GM12878 (cell line): ENCODE results near the gene PEX11B. TPM values are rescaled to one million over a fixed set of nuclear protein-coding genes. Genes with fewer than 3 reads are reported as not detected.

Experiments used
- ASH2L ChIP-seq: fragments of 300-600, 200-600 bp; sonication (generic); IDR thresholded peaks from 2 replicates; pipeline ENCODE4 v1.6.1; 2017; ENCODE audit warnings: low read depth, mild to moderate bottlenecking, borderline replicate concordance
- BMI1 ChIP-seq: fragments of 450-650 bp; IDR thresholded peaks from 2 replicates; pipeline ENCODE4 v1.6.1; 2016; ENCODE audit warnings: mild to moderate bottlenecking, moderate library complexity, borderline replicate concordance
- CHD4 ChIP-seq: fragments of 200-600 bp; sonication (generic); IDR thresholded peaks from 2 replicates; pipeline ENCODE4 v1.6.1; 2016; ENCODE audit warnings: mild to moderate bottlenecking
- EP300 ChIP-seq, 2 experiments: fragments of 150-350 bp in 1 of 2; IDR thresholded peaks; 2 replicates each; pipeline ENCODE4 v1.6.1; 2011 to 2012; ENCODE audit warnings: low read depth in 2 of 2, low read length in 2 of 2, borderline replicate concordance in 1 of 2, improper control_type of control experiment in 1 of 2, inconsistent platforms in 1 of 2; ENCODE audit not compliant: control insufficient read depth in 1 of 2
- JUND ChIP-seq: IDR thresholded peaks from 2 replicates; pipeline ENCODE4 v1.6.1; 2012; ENCODE audit warnings: low read depth, mild to moderate bottlenecking, low read length, improper control_type of control experiment, moderate library complexity
- LARP7 ChIP-seq: fragments of 450-650 bp; IDR thresholded peaks from 2 replicates; pipeline ENCODE4 v1.6.1; 2017; ENCODE audit warnings: mild to moderate bottlenecking
- MEF2A ChIP-seq: IDR thresholded peaks from 2 replicates; pipeline ENCODE4 v1.6.1; 2011; ENCODE audit warnings: low read depth, mild to moderate bottlenecking, low read length, moderate library complexity; ENCODE audit not compliant: insufficient read depth
- POLR2AphosphoS2 ChIP-seq: IDR thresholded peaks from 2 replicates; pipeline ENCODE4 v1.6.1; 2011; ENCODE audit warnings: low read depth, mild to moderate bottlenecking, low read length, improper control_type of control experiment, moderate library complexity
- polyA plus RNA-seq, 11 experiments: library from polyadenylated mRNA; depleted of rRNA in 4 of 11; unstranded in 6 of 11; stranded (reverse) in 5 of 11; fragments of >200 nt; fragmentation: Nextera tagmentation in 4 of 11; fragmentation: Illumina TruSeq in 1 of 11; extraction: Ambion mirVana in 4 of 11; extraction: Trizol in 1 of 11; gene quantifications; 1 replicate in 1 of 11; 2 replicates in 10 of 11; pipeline versions ENCODE4 v1.2.1 to v1.2.3, GENCODE V29; 2011 to 2016; ENCODE audit warnings: inconsistent platforms in 2 of 11, missing spikeins in 2 of 11, low read depth in 1 of 11
- total RNA-seq, 4 experiments: library from RNA; depleted of rRNA in 3 of 4; stranded (reverse); fragments of >200 nt in 3 of 4; fragmentation: Illumina TruSeq in 1 of 4; extraction: Trizol in 1 of 4; gene quantifications; 2 replicates each; pipeline versions ENCODE4 v1.2.1 to v1.2.3, GENCODE V29; 2013 to 2021
- TF ChIP-seq, protein P1 (sequence below): IDR thresholded peaks from 2 replicates; pipeline ENCODE4 v1.6.1; 2012; ENCODE audit warnings: improper control_type of control experiment, low read depth, low read length; ENCODE audit not compliant: insufficient replicate concordance
- TF ChIP-seq, protein P2 (sequence below): fragments of 450-650 bp; formaldehyde crosslinking; IDR thresholded peaks from 2 replicates; pipeline ENCODE4 v1.4.0; 2022; ENCODE audit warnings: mild to moderate bottlenecking, moderate library complexity

PEX11B gene
- total and polyA plus RNA-seq, 10 of the 15 experiments (the other 5 are each of a cell fraction or from before 2014, with no cell fraction given), result 24.9 to 129 (median 40.7) TPM

DNA sequence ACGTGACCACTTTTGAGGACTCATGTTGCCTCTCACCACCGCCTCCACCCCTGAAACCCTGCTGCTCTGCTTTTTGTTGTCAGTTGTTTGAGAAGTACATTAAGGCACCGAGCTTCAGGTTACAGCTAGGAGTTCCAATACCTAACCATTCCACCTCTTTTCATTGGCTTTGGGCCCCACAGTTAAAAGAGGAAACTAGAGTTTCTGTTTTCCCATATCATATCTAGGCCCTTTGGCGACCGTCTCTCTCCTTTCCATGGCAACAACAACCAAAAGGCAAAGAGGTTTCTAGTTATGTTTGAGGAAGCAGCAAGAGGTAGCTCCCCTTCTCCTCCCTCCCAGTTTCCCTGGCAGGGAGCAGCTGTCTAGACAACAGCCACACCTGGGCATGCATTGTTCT is 38.7 kb downstream of the PEX11B start (continued):
- TF ChIP-seq POLR2AphosphoS2 (no peak), BMI1 (no peak), MEF2A (no peak), ASH2L (no peak), LARP7 (no peak), CHD4 (no peak), EP300 (IDR thresholded peaks at IDR 0.05; ENCODE audit: borderline replicate concordance in 1 of 2, control insufficient read depth in 1 of 2, low read depth in 2 of 2, low read length in 2 of 2) (no peak), JUND (no peak)
- TF ChIP-seq, protein P1, sequence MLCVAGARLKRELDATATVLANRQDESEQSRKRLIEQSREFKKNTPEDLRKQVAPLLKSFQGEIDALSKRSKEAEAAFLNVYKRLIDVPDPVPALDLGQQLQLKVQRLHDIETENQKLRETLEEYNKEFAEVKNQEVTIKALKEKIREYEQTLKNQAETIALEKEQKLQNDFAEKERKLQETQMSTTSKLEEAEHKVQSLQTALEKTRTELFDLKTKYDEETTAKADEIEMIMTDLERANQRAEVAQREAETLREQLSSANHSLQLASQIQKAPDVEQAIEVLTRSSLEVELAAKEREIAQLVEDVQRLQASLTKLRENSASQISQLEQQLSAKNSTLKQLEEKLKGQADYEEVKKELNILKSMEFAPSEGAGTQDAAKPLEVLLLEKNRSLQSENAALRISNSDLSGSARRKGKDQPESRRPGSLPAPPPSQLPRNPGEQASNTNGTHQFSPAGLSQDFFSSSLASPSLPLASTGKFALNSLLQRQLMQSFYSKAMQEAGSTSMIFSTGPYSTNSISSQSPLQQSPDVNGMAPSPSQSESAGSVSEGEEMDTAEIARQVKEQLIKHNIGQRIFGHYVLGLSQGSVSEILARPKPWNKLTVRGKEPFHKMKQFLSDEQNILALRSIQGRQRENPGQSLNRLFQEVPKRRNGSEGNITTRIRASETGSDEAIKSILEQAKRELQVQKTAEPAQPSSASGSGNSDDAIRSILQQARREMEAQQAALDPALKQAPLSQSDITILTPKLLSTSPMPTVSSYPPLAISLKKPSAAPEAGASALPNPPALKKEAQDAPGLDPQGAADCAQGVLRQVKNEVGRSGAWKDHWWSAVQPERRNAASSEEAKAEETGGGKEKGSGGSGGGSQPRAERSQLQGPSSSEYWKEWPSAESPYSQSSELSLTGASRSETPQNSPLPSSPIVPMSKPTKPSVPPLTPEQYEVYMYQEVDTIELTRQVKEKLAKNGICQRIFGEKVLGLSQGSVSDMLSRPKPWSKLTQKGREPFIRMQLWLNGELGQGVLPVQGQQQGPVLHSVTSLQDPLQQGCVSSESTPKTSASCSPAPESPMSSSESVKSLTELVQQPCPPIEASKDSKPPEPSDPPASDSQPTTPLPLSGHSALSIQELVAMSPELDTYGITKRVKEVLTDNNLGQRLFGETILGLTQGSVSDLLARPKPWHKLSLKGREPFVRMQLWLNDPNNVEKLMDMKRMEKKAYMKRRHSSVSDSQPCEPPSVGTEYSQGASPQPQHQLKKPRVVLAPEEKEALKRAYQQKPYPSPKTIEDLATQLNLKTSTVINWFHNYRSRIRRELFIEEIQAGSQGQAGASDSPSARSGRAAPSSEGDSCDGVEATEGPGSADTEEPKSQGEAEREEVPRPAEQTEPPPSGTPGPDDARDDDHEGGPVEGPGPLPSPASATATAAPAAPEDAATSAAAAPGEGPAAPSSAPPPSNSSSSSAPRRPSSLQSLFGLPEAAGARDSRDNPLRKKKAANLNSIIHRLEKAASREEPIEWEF, result no peak
- TF ChIP-seq, protein P2, sequence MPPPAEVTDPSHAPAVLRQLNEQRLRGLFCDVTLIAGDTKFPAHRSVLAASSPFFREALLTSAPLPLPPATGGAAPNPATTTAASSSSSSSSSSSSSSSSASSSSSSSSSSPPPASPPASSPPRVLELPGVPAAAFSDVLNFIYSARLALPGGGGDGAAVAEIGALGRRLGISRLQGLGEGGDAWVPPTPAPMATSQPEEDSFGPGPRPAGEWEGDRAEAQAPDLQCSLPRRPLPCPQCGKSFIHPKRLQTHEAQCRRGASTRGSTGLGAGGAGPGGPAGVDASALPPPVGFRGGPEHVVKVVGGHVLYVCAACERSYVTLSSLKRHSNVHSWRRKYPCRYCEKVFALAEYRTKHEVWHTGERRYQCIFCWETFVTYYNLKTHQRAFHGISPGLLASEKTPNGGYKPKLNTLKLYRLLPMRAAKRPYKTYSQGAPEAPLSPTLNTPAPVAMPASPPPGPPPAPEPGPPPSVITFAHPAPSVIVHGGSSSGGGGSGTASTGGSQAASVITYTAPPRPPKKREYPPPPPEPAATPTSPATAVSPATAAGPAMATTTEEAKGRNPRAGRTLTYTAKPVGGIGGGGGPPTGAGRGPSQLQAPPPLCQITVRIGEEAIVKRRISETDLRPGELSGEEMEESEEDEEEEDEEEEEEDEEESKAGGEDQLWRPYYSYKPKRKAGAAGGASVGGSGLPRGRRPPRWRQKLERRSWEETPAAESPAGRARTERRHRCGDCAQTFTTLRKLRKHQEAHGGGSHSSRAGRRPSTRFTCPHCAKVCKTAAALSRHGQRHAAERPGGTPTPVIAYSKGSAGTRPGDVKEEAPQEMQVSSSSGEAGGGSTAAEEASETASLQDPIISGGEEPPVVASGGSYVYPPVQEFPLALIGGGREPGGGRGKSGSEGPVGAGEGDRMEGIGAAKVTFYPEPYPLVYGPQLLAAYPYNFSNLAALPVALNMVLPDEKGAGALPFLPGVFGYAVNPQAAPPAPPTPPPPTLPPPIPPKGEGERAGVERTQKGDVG (CRISPR knock-in tag), result no peak
